Embryonic facial prominence (tissue), 1 donor: Measurements from ENCODE around the gene IL32.
A peak's percentile ranks its signal among the peaks of the same experiment; 100 is the strongest.

Experiments used
- DNase-seq: peaks from one replicate; pipeline ENCODE4 v3.0.0-alpha.2; 2016; ENCODE audit errors: extremely low spot score

IL32 gene, protein sequence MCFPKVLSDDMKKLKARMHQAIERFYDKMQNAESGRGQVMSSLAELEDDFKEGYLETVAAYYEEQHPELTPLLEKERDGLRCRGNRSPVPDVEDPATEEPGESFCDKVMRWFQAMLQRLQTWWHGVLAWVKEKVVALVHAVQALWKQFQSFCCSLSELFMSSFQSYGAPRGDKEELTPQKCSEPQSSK

DNA sequence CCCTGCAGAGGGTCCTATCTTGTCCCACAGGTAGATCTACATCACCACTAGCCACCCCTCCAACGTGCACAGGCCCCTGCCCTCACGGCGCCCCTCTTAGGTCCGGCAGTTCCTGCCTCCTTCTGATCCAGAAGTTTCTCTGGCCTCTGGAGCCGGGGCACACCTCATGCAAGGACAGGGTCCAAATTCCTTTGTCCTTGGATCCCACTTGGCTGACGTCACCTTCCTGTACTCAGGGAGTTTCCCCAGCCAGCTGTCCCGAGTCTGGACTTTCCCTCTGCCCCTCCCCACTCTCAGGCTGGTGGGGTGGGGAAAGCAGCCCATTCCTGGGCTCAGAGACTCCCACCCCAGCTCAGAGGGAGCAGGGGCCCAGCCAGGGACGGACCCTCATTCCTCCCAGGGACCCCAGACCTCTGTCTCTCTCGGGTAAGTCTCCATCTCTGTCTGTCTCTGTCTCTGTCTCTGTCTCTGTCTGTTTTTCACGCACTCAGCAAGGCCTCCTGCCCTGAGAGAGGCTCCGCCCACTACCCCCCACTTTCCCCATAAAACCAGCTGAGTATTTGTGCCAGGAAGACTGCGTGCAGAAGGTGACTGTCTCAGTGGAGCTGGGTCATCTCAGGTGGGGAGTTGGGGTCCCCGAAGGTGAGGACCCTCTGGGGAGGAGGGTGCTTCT, at the start of gene IL32:
Gene IL32, plus strand, starts transcription at position 572 of the 673 bp plus-strand sequence. CDS start 172 bp downstream, outside the sequence.
- no peak for DNase-seq

DNA sequence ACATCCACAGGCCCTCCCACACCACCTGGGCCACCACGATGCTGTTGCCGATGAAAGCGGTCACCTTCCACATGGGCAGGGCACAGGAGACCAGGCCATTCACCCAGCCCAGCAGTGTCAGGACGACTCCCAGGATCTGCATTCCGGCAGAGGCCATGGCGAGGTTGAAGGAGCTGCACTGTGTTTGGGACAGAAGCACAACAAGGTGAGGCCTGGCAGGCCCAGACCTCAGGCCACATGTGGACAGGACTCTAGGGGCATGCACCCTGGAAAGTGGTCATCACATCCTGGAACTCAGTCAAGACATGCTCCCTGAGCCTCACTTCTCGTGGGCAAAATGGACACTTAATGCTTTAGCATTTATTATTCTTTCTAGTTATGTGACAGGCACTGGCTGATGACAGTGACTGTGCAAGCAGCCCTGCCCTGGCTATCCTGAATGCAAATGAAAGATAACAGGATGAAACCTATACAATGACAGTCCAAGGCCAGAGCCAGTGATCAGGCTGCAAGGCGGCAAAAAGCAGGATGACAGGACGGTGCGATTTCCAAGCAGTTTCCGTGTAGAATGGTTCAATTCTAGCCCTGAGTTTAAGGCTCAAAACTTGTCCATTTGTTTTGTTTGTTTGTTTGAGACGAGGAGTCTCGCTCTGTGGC, 49.4 kb upstream of the IL32 start:
- DNase-seq: no peak

DNA sequence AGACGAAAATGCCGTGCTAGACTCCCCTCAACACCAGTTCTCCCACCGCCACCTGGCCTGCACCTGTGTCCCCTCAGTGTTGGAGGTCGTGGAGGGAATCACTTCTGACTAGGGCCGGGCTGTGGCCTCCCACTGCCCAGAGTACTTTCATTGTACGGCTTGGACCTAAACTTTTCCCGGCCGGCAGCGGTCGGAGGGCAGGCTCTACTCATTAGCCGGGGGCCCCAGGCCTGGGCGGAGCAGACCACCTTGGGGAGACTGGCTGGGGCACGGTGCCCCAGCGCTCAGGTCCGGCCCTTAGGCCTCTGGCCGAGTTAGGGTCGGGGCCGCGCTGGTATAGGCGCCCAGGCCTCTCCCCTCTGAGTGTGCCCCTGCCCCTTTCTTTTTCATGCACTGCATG, 48.1 kb upstream of the IL32 start:
- DNase-seq: no peak

DNA sequence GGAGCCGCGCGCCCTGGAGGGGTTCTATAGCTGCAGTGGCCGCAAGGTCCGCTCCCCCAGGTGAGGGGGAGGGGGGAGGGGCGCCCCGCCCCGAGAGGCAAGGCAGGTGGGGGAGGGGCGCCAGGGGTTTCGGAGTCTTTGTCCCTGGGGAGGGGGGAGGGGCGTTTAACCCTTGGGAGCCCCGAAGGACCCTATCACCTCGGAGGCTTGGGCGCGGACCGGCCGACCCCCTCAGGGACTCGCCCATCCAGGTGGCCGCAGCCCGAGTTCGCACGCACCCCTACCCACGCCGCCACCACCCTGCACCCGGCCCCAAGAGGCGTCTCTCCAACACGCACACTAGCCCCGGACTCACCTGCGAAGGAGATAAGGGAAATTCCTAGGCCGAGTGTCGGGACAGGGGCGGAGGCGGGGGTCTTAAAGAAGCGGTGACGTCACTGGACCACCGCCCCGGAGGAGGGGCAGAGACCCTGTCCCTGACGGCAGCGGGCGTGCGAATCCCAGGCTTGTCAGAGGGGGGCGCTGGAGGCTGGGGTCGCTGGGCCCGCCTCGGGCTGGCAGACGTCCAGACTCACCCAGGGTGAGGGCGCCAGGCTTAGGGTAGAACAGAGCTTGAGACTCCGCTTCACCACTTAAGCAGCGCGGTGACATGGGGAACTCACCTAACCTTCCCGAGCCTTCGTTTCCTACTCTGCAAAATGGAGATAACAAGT, 47.5 kb upstream of the IL32 start, which contains the start of gene CLDN6:
Gene CLDN6, minus strand, starts transcription at position 390 of the 713 bp plus-strand sequence. CDS start 2,162 bp downstream, outside the sequence.
- no peak for DNase-seq

DNA sequence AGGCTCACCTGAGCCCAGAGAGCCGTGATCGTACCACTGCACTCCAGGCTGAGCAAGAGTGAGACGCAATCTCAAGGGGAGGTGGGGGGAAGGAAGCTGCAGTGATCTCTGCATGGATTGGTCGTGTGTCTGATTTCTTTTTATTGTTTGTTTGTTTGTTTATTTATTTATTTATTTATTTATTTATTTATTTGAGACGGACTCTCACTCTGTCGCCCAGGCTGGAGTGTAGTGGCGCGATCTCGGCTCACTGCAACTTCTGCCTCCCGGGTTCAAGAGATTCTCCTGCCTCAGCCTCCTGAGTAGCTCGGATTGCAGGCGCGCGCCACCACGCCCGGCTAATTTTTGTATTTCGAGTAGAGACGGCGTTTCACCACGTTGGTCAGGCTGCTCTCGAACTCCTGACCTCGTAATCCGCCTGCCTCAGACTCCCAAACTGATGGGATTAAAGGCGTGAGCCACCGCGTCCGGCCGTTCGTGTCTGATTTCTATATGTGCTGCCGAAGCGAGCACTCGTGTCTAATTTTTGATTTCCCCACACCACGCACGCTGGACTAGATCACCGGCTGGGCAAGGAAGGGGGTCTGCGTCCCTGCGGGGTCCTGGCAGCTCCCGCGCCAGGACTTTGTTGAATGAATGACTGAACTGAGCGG, 45.7 kb upstream of the IL32 start:
- DNase-seq: no peak

DNA sequence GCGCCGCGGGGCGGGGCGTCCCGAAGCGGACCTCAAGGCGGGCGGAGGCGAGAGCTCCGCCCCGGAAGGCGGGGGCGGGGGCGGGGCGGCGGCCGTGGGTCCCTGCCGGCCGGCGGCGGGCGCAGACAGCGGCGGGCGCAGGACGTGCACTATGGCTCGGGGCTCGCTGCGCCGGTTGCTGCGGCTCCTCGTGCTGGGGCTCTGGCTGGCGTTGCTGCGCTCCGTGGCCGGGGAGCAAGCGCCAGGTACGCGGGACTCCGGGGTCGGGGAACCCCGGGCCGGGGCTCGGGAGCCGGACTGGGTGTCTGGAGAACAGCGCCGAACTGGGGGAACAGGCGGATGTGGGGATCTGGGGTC, 45.2 kb upstream of the IL32 start, which contains the start of gene TNFRSF12A:
Gene TNFRSF12A, plus strand, starts transcription at position 122 of the 357 bp plus-strand sequence. Its CDS starts 30 bp downstream, at position 152.
- no peak for DNase-seq

DNA sequence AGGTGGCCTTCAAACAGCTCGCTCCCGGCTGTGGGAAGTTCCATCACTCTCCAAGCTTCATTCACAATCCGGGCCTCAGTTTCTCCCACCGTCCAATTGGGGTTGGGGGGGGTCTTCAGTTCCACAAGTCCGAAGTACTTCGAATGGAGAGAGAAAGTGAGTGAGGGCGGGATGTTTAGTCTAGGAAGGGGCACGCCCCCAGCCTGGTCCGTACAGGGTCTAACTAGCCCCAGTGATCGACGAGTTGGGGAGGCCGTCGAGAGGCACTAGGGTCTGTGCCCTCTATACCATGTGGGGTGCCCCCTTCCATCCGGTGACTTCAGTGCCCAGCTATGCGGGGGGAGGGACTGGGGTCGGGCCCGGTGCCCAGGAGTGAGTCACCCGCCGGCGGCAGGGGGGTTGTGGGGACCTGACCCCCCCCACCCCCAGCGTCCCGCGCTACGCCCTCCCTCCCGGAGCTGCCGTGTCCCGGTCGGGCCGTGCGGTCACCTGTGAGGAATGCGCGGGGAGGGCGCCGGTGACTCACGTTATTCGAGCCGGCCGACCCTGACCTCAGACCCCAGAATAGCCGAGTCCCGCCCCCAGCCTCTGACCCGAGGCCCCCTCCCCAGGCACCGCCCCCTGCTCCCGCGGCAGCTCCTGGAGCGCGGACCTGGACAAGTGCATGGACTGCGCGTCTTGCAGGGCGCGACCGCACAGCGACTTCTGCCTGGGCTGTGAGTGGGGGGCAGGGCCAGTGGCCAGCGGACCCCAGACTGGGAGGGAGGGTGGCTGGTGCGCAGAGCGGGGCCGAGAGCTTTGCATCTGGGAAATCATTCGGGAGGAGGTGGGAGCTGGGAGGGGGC, 44.6 kb upstream of the IL32 start:
- no peak for DNase-seq

DNA sequence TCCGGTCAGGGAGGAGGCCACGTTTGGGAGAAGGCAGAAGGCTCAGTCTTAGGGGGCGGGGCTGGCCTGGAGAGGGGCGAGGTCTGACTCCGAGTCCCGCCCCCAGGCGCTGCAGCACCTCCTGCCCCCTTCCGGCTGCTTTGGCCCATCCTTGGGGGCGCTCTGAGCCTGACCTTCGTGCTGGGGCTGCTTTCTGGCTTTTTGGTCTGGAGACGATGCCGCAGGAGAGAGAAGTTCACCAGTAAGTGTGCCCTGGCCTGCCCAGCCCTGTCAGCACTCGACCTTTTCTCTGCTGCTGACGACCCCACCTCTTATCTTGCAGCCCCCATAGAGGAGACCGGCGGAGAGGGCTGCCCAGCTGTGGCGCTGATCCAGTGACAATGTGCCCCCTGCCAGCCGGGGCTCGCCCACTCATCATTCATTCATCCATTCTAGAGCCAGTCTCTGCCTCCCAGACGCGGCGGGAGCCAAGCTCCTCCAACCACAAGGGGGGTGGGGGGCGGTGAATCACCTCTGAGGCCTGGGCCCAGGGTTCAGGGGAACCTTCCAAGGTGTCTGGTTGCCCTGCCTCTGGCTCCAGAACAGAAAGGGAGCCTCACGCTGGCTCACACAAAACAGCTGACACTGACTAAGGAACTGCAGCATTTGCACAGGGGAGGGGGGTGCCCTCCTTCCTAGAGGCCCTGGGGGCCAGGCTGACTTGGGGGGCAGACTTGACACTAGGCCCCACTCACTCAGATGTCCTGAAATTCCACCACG, 43.8 kb upstream of the IL32 start:
- DNase-seq: no peak

DNA sequence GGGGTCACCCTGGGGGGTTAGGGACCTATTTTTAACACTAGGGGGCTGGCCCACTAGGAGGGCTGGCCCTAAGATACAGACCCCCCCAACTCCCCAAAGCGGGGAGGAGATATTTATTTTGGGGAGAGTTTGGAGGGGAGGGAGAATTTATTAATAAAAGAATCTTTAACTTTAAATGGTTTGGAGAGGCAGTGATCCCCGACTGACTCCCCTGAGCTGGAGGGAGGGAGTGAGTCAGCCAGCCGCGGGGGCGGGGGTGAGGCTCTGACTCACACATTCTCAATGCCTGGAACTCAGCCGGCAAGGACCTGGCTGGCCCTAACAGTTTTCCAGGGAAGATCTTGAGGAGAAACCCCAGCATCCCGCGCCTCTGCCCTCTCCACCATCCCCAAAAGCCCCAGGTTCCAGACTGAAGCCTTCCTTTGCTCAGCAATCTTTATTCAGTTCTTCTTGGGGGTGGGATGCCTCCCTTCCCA, 43.2 kb upstream of the IL32 start:
- peak; percentile 58 for DNase-seq

DNA sequence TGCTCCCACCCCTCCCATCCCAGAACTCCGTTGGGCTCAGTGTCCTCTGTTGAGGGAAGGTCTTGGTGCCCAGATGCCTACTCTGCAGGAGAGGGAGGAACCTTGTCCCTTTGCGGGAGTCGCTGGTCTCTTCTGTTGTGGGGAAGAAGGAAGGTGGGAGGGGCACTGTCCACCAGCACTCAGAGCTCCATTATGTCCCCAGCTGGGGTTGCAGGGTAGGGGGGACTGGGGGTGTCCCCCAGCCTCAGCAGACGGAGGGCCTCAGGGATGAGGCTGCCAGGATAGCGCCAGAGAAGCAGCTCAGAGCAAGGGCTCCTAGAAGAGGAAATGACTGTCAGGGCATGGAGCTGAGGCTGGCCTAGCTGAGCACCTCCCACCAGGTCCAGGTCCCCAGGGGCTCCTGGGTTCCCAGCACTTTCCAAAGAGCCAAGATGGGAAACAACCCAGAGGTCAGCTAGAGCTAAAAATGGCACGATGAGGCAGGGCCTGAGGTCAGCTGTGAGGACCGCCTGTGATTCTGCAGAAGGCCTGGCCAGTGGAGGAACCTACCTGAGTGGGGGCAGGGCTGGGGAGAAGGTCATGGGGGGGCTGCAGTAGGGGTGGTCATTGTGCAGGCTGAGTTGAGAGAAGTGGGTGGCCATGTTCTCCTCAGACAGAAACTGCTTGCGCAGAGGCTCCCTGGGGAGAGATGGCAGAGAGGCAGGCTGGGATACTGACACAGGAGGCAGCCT, 42.6 kb upstream of the IL32 start:
- no peak for DNase-seq

DNA sequence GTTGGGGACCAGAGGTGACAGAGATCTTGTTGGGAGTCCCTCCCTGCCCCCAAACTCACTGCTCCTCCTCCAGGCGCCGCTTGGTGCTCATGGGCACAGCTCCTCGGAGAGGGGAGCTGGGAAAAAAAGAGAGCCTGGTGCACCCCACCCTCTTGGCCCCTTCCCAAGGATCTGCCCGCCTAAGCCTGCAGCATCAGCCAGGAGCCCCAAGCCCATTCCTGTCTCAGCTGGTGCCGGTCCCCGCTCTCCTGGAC, 42.1 kb upstream of the IL32 start:
- no peak for DNase-seq

DNA sequence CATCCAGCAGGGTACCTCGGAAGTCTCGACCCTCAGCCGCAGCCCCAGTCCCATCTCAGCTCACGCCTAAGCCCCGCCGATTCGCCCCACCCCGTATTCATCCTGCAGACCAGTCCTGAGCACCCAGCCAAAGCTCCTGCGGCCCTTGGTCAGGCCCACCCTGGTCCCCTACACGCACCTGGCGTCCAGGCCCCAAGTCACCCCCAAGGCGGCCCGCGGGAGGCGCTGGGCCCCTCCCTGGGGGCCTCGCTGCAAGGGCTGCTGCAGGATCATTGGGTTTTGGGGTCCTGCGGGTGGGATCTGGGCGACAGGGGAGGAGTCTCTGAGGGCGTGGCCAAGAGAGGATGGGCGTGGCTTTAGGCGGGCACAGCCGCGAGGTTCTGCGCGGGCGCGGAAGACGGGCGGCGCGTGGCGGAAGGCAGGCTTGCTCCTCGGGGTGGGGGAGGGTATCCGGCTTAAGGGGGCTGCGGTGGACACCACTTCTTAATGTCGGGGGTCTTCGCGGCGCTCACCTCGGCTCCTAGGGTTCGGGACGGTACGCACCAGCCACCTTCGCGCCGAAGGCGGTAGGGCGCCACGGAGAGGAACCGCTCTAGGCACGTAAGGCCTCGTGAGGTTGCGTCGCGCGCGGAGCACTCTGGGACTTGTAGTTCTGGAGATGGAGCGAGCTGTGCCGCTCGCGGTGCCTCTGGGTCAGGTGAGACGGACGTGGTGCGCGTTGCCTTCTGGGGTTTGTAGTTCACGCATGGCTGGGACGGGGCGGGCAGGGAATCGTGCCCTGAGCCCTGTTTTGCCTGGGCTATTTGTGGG, 41.6 kb upstream of the IL32 start, which contains the start of the genes HCFC1R1 and THOC6:
Gene HCFC1R1, minus strand, starts transcription at position 274 of the 810 bp plus-strand sequence. Its CDS starts 1 bp downstream, at position 273.
Gene THOC6, plus strand, starts transcription at position 367 of the 810 bp plus-strand sequence. Its CDS starts 292 bp downstream, at position 659.
- DNase-seq: peak; percentile 91

DNA sequence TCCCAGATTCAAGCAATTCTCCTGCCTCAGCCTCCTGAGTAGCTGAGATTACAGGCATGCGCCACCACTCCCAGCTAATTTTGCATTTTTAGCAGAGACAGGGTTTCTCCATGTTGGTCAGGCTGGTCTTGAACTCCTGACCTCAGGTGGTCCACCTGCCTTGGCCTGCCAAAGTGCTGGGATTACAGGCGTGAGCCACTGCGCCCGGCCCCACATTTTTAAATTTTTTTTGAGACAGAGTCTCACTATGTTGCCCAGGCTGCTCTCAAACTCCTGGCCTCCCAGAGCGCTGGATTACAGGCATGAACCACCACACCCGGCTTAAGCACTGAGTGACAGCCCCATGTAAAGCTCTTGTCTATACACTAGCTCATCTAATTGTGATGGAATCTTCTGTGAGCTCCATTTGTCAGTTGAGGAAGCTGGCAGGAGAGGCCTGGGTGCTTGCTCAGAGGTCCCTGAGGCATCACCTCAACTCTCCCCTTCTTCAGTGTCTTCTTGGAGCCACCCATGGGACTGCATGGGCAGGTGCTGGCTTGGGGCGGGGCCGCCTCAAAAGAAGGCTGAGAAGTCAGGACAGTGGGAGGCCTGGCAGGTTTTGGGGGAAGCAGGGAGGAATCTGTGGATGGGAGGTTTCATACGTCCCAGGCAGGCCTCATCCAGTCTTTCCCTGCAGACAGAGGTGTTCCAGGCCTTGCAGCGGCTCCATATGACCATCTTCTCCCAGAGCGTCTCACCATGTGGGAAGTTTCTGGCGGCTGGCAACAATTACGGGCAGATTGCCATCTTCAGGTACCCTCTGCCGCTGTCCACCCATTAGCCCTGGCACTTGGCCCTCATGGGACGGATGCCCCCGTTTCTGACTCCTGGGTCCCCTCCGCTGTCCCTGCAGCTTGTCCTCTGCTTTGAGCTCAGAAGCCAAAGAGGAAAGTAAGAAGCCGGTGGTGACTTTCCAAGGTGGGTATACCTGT, 40.1 kb upstream of the IL32 start:
- no peak for DNase-seq

DNA sequence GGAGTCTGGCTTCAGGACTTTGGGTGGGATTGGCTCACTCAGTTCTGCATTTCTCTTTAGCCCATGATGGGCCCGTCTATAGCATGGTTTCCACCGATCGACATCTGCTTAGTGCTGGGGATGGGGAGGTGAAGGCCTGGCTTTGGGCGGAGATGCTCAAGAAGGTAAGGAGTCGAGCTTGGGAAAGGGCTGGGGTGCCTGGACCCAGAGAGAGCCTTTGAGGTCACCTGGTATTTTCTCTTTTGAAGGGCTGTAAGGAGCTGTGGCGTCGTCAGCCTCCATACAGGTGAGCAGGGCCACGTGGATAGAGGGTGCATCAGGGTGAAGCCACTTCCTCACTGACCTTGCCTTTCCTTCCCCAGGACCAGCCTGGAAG, 39.4 kb upstream of the IL32 start:
- no peak for DNase-seq

DNA sequence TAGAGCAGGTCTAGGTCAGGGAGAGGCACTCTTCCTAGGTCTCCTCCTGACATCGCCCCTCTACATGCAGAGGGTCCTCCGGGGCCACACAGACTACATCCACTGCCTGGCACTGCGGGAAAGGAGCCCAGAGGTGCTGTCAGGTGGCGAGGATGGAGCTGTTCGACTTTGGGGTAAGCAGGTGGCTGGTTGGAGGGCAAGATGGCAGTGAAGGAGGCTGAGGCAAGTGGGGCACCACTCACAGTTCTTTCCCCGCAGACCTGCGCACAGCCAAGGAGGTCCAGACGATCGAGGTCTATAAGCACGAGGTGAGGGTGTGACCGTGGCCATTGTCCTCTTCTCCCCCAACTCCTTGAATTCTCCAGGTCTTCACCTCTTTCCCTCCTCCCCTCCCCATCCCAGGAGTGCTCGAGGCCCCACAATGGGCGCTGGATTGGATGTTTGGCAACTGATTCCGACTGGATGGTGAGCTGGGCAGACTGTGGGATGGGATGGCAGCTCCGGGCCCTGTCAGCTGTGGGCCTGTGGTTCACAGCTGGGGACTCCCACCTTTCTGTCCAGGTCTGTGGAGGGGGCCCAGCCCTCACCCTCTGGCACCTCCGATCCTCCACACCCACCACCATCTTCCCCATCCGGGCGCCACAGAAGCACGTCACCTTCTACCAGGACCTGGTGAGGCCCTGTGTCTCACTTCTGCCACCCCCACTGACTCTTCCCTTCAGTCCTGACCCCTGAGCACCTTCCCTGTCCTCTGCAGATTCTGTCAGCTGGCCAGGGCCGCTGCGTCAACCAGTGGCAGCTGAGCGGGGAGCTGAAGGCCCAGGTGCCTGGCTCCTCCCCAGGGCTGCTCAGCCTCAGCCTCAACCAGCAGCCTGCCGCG, 38.6 kb upstream of the IL32 start:
- no peak for DNase-seq

DNA sequence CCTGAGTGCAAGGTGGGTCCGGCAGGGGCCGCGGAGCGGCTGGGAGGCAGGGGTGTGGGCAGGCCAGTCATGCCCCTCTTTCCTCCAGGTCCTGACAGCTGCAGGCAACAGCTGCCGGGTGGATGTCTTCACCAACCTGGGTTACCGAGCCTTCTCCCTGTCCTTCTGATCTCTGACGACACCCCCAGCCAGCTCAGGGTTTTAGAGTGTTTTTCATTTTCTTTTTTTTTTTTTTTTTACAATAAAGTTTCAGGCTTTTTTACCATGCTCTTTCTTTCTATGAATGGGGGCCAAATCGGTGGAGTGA, 38.0 kb upstream of the IL32 start:
- DNase-seq: no peak
